ENCODE data around the gene STPG4. TPM values are rescaled to one million over a fixed set of nuclear protein-coding genes. Genes with fewer than 3 reads are reported as not detected.

STPG4 gene
- total and polyA plus RNA-seq, 7 donors: 0.03 TPM; not detected in 6

- intact Hi-C loops (cut with DNase I): no loop called here
- Histone ChIP-seq H3K4me3 (no peak overlapping the region), H3K36me3 (ENCODE audit: insufficient read depth in 1 of 2, low read depth in 1 of 2) (peaks cover 0 to 22% of the 10 kb centered on the region in 2 donors), H3K27me3 (ENCODE audit: insufficient read depth in 3 of 3, low read length in 2 of 3) (no peaks in the 10 kb centered on the region), H3K27ac (no peak overlapping the region), H3K9me3 (no peaks in the 10 kb centered on the region), H3K4me1 (no peaks in the 10 kb centered on the region)
- no peak for TF ChIP-seq CTCF (IDR thresholded peaks at IDR 0.05)
- no peak for DNase-seq
- ATAC-seq: no peak
Observed at GRCh38 chr2:47152803-47153202, 2.3 kb downstream of the STPG4 start.

- ATAC-seq (no peak), DNase-seq (no peak)
- no peaks in the 10 kb centered on the region for H3K9me3 ChIP-seq
- TF ChIP-seq CTCF (IDR thresholded peaks at IDR 0.05): no peak
- H3K36me3 ChIP-seq (ENCODE audit: insufficient read depth in 1 of 2, low read depth in 1 of 2): peaks cover 0 to 22% of the 10 kb centered on the region in 2 donors
- 88 to 96% (median 91%) methylated on average over 3 of the region's 3 CpGs for WGBS, 3 donors
- intact Hi-C loops (cut with DNase I): no loop called here
- H3K4me1 ChIP-seq: no peaks in the 10 kb centered on the region
- H3K27me3 ChIP-seq (ENCODE audit: insufficient read depth in 3 of 3, low read length in 2 of 3): no peaks in the 10 kb centered on the region
- no peak overlapping the region for H3K27ac ChIP-seq
- H3K4me3 ChIP-seq: no peak overlapping the region
Observed at GRCh38 chr2:47150175-47150574, 4.9 kb downstream of the STPG4 start.

GRCh38 chr2:47147021-47147420, 8.1 kb downstream of the STPG4 start:
- 94 to 99% (median 98%) methylated on average over 3 of the region's 3 CpGs for WGBS, 3 donors
- Histone ChIP-seq H3K27ac (no peak overlapping the region), H3K36me3 (ENCODE audit: insufficient read depth in 1 of 2, low read depth in 1 of 2) (peaks cover 0 to 22% of the 10 kb centered on the region in 2 donors), H3K9me3 (no peaks in the 10 kb centered on the region), H3K27me3 (ENCODE audit: insufficient read depth in 3 of 3, low read length in 2 of 3) (no peaks in the 10 kb centered on the region), H3K4me1 (no peaks in the 10 kb centered on the region), H3K4me3 (no peak overlapping the region)
- intact Hi-C loops (cut with DNase I): no loop called here
- TF ChIP-seq CTCF (IDR thresholded peaks at IDR 0.05): no peak
- DNase-seq (no peak), ATAC-seq (no peak)

- Histone ChIP-seq H3K4me3 (no peak overlapping the region), H3K27me3 (ENCODE audit: insufficient read depth in 3 of 3, low read length in 2 of 3) (no peaks in the 10 kb centered on the region), H3K9me3 (no peaks in the 10 kb centered on the region), H3K4me1 (no peaks in the 10 kb centered on the region), H3K36me3 (ENCODE audit: insufficient read depth in 1 of 2, low read depth in 1 of 2) (peaks cover 0 to 11% of the 10 kb centered on the region in 2 donors), H3K27ac (no peak overlapping the region)
- TF ChIP-seq CTCF (IDR thresholded peaks at IDR 0.05): no peak
- ATAC-seq (no peak), DNase-seq (no peak)
- intact Hi-C loops (cut with DNase I): no loop called here
- WGBS, 3 donors: 94 to 96% (median 95%) methylated on average over 1 of the region's 1 CpG
Observed at GRCh38 chr2:47145466-47145865, 9.6 kb downstream of the STPG4 start.

GRCh38 chr2:47141520-47141919, 13.6 kb downstream of the STPG4 start:
- no peak for ATAC-seq
- H3K4me3 ChIP-seq: no peak overlapping the region
- H3K27ac ChIP-seq: no peak overlapping the region
- no peak for TF ChIP-seq CTCF (IDR thresholded peaks at IDR 0.05)
- intact Hi-C loops (cut with DNase I): no loop called here
- H3K4me1 ChIP-seq: no peaks in the 10 kb centered on the region
- H3K36me3 ChIP-seq (ENCODE audit: insufficient read depth in 1 of 2, low read depth in 1 of 2): no peaks in the 10 kb centered on the region
- no peak for DNase-seq
- H3K9me3 ChIP-seq: no peaks in the 10 kb centered on the region
- H3K27me3 ChIP-seq (ENCODE audit: insufficient read depth in 3 of 3, low read length in 2 of 3): no peaks in the 10 kb centered on the region
- WGBS, 3 donors: 89 to 92% (median 91%) methylated on average over 3 of the region's 3 CpGs

Measured in psoas muscle (tissue), 8 donors.